Activated CD4-positive, alpha-beta T cell treated with anti-CD3 and anti-CD28 coated beads for 1 hour (primary cell): Measurements from ENCODE around the gene MINK1.
"Not testable (repeated sequence)": the region's sequence is repeated elsewhere in the genome, so short reads cannot be mapped to it uniquely, and the experiment has no call there.

ENCODE experiments used
- DNase-seq: peaks from one replicate; pipeline ENCODE4 v3.0.0-alpha.2; 2020

Gene MINK1

GRCh38 chr17:4812690-4813089, 20.4 kb upstream of the MINK1 start:
- DNase-seq = no peak

GRCh38 chr17:4815043-4815675, 18.0 kb upstream of the MINK1 start:
- no peak for DNase-seq

- DNase-seq = no peak
Observed at GRCh38 chr17:4816826-4817225, 16.3 kb upstream of the MINK1 start.

- DNase-seq = no peak
Observed at GRCh38 chr17:4818276-4818675, 14.9 kb upstream of the MINK1 start.

DNA sequence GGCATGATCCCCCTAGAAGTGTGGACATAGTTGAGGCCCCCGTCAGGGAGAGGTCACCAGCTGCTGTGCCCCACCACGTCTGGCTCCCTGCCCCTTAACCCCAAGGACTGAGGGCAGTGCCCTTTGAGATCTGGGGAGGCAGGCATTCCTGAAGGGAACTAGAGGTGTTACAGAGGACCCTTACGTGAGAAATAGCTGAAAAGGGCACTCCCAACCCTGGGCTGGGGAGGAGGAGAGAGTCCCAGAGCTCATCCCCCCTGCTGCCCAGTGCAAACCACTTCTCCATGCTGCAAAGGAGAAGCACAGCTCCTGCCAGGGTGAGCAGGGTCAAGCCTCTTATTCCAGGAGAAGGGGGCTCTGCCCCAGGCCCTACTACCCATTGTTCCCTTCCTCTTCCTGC, 10.3 kb upstream of the MINK1 start:
- no peak for DNase-seq

DNA sequence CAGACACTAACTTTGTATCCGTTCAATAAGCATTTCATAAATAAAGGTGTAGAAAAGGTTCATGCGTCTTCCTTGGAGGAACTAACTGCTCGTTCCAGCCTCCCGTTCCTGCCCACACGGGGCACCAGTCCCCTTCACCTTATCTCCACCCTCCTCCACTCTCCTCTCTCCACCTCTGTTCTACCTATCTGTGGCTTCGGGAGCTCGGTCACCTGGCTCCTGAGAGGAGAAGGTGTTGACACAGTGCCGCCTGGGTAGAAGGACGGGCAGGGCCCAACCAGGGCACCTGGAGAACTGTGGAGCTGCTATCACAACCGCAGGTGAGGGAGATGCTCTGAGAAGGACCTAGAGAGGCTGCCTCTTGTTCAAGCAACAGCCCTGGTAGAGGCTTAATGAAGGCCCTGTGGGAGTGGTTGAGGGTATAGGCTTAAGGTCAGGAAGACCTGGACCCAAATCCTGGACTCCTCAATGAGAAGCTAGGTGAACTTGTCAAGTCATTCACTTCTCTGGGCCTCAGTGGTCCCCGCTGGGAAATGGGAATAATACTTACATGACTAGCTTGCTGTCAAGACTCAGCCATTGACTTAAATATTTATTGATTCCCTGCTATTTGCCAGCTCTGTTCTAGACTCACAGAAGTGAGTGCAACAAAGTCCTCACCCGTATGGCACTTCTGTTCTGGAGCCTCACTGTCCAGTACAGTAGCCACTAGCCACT, 9.6 kb upstream of the MINK1 start:
- no peak for DNase-seq

DNA sequence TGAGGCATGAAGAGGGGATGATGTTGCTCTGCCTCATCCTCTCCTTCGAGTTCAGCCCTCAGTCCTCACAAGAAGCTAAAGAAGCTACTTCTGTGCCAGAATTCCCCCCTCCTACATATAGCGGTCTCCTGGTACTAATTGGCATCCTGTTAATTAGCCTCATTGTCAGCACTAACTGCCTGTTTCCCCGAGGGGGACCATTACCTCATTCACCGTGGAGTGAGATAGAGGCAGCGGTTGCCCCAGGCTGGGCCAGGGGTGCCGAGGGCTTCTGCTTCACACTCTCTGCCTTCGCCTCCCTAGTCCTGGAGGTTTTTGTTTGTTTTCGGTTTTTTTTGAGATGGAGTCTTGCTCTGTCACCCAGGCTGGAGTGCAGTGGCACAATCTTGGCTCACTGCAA, 5.7 kb upstream of the MINK1 start:
- no peak for DNase-seq

GRCh38 chr17:4832829-4833177, 337 bp upstream of the MINK1 start:
- DNase-seq = not testable (repeated sequence)

DNA sequence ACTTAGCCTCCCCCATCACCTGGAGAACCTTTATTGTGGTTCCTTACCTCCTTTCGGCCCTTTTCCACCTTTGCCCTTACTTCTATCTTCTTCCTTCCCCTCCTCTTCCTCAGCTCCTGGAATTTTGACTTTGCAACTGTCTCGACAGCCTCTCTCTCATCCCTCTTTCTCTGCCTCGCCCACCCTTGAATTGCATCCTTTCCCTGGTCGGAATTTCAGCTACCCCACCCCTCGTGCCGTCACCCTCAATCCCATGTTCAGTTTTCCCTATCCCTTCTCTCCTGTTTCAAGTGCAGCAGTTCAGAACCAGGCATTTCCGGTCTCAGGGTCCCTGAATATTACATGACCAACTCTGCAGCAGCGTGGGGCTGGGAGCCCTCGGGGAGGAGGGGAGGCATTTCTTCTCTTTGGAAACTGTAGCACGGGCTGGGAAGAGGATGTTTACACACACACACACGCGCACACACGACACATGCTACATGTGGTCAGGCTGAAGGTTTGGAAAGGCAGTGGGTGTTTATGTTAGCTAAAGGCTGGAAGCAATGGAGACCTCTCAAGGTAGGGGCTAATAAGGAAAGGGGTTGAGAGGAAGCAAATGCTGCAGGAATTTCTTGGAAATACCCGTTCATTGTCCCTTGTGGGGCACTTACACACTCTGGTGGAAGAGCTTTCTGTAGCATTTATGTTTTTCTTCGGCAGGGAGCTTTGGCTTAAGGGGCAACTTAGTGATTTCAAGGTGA, 971 bp downstream of the MINK1 start:
- DNase-seq = no peak

GRCh38 chr17:4834681-4835020, 1.5 kb downstream of the MINK1 start:
- DNase-seq = no peak

DNA sequence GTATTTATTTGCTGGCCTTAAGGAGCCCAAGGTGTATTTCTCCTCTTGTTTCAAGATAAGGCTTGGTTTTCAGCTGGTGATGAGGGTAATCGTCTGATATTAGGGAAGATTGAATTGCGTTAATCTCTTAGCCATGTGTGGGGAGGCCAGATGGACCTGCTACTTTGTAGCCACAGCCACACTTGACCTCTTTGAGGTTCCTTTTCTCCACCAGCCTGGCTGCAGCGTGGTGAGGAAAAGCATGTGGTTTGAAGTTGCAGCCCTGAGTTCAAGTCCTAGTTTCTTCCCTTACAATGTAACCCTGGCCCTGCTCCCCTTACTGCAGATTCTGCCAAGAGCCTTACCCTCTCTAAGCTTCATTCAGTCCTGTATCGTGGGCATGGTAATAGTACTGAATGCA, 3.1 kb downstream of the MINK1 start:
- DNase-seq = no peak

DNA sequence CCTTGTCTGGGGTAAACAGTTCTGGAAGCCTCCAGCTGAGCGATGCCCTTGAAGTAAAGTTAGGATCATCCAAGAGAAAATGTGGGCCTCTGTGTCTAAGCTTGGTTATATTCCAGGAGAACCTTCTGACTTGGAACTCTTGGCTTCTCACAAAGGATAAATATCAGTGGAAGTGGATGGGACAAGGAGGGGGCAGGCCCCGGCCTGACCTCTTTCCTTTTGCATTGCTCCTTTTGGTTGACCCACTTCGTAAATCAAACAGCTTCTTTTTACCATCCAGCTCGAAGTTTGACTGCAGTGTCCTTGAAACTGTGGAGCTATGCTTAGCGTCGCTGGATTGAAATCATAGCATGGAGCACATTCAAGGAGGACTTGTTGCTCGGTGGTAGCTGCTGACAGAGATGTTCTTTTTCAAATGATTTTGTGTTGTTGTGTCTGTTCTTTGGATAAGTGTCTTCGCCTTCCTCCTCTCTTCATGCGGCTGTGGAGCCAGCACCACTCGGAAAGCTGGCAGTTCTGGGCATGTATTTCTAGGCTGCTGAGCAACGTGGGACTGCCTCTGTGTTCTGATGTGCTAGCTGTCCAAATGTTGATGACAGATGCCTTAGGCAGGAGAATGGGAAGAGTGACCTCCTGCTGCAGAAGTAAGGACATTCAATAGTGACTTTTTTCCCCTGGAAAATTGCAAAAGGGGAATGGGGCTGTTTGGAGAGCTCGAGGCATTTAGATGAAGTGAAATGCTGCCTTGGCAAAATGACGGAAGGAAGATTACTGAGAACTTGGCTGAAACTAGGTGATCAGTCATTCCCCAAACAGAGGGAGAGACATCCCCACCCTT, 4.5 kb downstream of the MINK1 start:
- no peak for DNase-seq

- DNase-seq = no peak
Observed at GRCh38 chr17:4838309-4838785, 5.2 kb downstream of the MINK1 start.

- DNase-seq = no peak
Observed at GRCh38 chr17:4839221-4839620, 6.1 kb downstream of the MINK1 start.

GRCh38 chr17:4839965-4840892, 7.1 kb downstream of the MINK1 start:
- DNase-seq = no peak

- DNase-seq = no peak
Observed at GRCh38 chr17:4840893-4841242, 7.7 kb downstream of the MINK1 start.

GRCh38 chr17:4842376-4842775, 9.2 kb downstream of the MINK1 start:
- DNase-seq = no peak

- DNase-seq = no peak
Observed at GRCh38 chr17:4843321-4844000, 10.3 kb downstream of the MINK1 start.

GRCh38 chr17:4845118-4845517, 12.0 kb downstream of the MINK1 start:
- DNase-seq = no peak

- no peak for DNase-seq
Observed at GRCh38 chr17:4846635-4847390, 13.7 kb downstream of the MINK1 start.

GRCh38 chr17:4849011-4849536, 15.9 kb downstream of the MINK1 start:
- DNase-seq = no peak
